ENCODE results near the gene TAGLN2. TPM values are rescaled to one million over a fixed set of nuclear protein-coding genes. Genes with fewer than 3 reads are reported as not detected.

The TAGLN2 gene
- total and polyA plus RNA-seq, 9 of the 15 experiments (the other 6 are each of a cell fraction or from before 2014, with no cell fraction given), result 192 to 683 (median 455) TPM

- TF ChIP-seq, protein P1, sequence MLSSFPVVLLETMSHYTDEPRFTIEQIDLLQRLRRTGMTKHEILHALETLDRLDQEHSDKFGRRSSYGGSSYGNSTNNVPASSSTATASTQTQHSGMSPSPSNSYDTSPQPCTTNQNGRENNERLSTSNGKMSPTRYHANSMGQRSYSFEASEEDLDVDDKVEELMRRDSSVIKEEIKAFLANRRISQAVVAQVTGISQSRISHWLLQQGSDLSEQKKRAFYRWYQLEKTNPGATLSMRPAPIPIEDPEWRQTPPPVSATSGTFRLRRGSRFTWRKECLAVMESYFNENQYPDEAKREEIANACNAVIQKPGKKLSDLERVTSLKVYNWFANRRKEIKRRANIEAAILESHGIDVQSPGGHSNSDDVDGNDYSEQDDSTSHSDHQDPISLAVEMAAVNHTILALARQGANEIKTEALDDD (IDR thresholded peaks at IDR 0.05), result no peak
- TF ChIP-seq THRB (CRISPR knock-in tag; conservative IDR thresholded peaks at IDR 0.05), result no peak
- TF ChIP-seq, protein P2, sequence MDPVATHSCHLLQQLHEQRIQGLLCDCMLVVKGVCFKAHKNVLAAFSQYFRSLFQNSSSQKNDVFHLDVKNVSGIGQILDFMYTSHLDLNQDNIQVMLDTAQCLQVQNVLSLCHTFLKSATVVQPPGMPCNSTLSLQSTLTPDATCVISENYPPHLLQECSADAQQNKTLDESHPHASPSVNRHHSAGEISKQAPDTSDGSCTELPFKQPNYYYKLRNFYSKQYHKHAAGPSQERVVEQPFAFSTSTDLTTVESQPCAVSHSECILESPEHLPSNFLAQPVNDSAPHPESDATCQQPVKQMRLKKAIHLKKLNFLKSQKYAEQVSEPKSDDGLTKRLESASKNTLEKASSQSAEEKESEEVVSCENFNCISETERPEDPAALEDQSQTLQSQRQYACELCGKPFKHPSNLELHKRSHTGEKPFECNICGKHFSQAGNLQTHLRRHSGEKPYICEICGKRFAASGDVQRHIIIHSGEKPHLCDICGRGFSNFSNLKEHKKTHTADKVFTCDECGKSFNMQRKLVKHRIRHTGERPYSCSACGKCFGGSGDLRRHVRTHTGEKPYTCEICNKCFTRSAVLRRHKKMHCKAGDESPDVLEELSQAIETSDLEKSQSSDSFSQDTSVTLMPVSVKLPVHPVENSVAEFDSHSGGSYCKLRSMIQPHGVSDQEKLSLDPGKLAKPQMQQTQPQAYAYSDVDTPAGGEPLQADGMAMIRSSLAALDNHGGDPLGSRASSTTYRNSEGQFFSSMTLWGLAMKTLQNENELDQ (CRISPR knock-in tag; IDR thresholded peaks at IDR 0.05; ENCODE audit: borderline replicate concordance), result no peak
- no peak for TF ChIP-seq RBM14 (IDR thresholded peaks at IDR 0.05; ENCODE audit: borderline replicate concordance, insufficient read depth, low read depth, low read length)
- no peak for TF ChIP-seq NUFIP1 (IDR thresholded peaks at IDR 0.05; ENCODE audit: partially characterized antibody)
- TF ChIP-seq FOXK2 (conservative IDR thresholded peaks at IDR 0.05 in 1 of 2, IDR thresholded peaks at IDR 0.05 in 1 of 2; ENCODE audit: low read depth in 2 of 2), result 0 out of 4 replicates have a peak, but pooled peaks of 1 of the 2 experiments have one; percentile 27
- no peak for TF ChIP-seq POU5F1 (IDR thresholded peaks at IDR 0.05; ENCODE audit: borderline replicate concordance, low read depth, low read length, partially characterized antibody)
- peak; percentile 25; the same call in 1 of the 2 replicates for TF ChIP-seq ATF7 (IDR thresholded peaks at IDR 0.05)
- no peak for TF ChIP-seq ZNF23 (CRISPR knock-in tag; IDR thresholded peaks at IDR 0.05)
- TF ChIP-seq NKRF (IDR thresholded peaks at IDR 0.05; ENCODE audit: borderline replicate concordance), result no peak
- TF ChIP-seq ZNF511 (CRISPR knock-in tag; IDR thresholded peaks at IDR 0.05), result no peak
- TF ChIP-seq SMARCE1 (IDR thresholded peaks at IDR 0.05), result peak; percentile 58
- no peak for TF ChIP-seq CC2D1A (IDR thresholded peaks at IDR 0.05)
- TF ChIP-seq, protein P3, sequence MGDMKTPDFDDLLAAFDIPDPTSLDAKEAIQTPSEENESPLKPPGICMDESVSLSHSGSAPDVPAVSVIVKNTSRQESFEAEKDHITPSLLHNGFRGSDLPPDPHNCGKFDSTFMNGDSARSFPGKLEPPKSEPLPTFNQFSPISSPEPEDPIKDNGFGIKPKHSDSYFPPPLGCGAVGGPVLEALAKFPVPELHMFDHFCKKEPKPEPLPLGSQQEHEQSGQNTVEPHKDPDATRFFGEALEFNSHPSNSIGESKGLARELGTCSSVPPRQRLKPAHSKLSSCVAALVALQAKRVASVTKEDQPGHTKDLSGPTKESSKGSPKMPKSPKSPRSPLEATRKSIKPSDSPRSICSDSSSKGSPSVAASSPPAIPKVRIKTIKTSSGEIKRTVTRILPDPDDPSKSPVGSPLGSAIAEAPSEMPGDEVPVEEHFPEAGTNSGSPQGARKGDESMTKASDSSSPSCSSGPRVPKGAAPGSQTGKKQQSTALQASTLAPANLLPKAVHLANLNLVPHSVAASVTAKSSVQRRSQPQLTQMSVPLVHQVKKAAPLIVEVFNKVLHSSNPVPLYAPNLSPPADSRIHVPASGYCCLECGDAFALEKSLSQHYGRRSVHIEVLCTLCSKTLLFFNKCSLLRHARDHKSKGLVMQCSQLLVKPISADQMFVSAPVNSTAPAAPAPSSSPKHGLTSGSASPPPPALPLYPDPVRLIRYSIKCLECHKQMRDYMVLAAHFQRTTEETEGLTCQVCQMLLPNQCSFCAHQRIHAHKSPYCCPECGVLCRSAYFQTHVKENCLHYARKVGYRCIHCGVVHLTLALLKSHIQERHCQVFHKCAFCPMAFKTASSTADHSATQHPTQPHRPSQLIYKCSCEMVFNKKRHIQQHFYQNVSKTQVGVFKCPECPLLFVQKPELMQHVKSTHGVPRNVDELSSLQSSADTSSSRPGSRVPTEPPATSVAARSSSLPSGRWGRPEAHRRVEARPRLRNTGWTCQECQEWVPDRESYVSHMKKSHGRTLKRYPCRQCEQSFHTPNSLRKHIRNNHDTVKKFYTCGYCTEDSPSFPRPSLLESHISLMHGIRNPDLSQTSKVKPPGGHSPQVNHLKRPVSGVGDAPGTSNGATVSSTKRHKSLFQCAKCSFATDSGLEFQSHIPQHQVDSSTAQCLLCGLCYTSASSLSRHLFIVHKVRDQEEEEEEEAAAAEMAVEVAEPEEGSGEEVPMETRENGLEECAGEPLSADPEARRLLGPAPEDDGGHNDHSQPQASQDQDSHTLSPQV (IDR thresholded peaks at IDR 0.05), result peak; percentile 45; the same call in 1 of the 2 replicates
Observed at GRCh38 chr1:159881622-159882526, 43.4 kb downstream of the TAGLN2 start (continued).
